ENCODE measurements around the gene CARD19. TPM values are rescaled to one million over a fixed set of nuclear protein-coding genes. Genes with fewer than 3 reads are reported as not detected.

CARD19 gene
- total and polyA plus RNA-seq, 9 of the 15 experiments (the other 6 are each of a cell fraction or from before 2014, with no cell fraction given), result 0.90 to 34.9 (median 14.6) TPM

DNA sequence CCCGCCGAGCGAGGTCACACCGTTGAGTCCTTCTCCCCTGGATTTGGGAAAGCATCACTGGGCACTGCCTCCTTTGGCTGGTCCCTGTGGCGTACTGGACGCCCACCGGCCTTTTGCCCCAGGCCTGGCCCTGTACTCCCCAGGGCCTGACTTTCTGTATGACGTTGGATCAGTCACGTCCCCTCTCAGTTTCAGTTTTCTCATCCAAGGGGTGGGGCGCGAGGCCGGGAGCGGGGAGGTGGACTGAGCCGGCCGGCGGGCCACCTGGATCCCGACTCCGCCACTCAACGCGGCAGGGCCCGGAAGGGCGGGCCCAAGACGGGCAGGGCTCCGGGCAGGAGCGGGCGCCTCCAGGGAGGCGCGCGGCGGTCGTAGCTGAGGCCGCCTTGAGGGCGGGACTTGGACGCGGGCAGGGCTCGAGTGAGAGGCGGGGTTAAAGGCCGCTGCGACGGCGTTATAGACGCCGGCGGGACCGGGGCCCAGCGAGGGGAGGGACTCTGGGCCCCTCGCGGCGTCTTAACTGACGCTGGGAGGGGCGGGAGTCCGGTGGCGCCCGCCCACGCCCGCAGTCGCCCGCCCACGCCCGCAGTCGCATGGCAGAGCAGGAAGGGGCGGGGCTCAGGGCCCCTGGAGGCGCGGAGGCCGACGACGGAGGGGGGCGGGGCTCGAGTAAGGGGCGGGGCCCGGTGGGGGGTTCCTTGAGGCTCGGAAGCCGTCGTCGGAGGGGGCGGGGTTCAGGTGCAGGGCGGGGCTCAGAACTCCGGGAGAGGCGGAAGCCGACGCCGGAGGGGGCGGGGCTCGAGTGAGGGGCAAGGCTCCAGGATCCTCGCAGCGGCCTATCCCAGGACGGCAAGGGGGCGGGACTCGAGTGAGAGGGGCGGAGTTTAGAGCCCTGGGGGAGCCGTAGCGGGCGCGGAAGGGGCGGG lies 549 bp upstream of the CARD19 start (continued):
- TF ChIP-seq, protein P1, sequence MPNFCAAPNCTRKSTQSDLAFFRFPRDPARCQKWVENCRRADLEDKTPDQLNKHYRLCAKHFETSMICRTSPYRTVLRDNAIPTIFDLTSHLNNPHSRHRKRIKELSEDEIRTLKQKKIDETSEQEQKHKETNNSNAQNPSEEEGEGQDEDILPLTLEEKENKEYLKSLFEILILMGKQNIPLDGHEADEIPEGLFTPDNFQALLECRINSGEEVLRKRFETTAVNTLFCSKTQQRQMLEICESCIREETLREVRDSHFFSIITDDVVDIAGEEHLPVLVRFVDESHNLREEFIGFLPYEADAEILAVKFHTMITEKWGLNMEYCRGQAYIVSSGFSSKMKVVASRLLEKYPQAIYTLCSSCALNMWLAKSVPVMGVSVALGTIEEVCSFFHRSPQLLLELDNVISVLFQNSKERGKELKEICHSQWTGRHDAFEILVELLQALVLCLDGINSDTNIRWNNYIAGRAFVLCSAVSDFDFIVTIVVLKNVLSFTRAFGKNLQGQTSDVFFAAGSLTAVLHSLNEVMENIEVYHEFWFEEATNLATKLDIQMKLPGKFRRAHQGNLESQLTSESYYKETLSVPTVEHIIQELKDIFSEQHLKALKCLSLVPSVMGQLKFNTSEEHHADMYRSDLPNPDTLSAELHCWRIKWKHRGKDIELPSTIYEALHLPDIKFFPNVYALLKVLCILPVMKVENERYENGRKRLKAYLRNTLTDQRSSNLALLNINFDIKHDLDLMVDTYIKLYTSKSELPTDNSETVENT (CRISPR knock-in tag; IDR thresholded peaks at IDR 0.05), result peak; percentile 68
- TF ChIP-seq RFX1 (IDR thresholded peaks at IDR 0.05) (no peak), ZBTB17 (CRISPR knock-in tag; IDR thresholded peaks at IDR 0.05) (peak; percentile 56; the same call in 1 of the 2 replicates), LARP7 (IDR thresholded peaks at IDR 0.05) (no peak), RBFOX2 (IDR thresholded peaks at IDR 0.05; ENCODE audit: low read depth, low read length) (peak; percentile 93), DACH1 (IDR thresholded peaks at IDR 0.05; ENCODE audit: partially characterized antibody) (no peak), HNRNPLL (IDR thresholded peaks at IDR 0.05; ENCODE audit: low read depth, low read length, poor library complexity, severe bottlenecking) (peak; percentile 26), KDM5B (IDR thresholded peaks at IDR 0.05; ENCODE audit: insufficient replicate concordance, low read depth, low read length) (peak; percentile 79), PHF20 (IDR thresholded peaks at IDR 0.05; ENCODE audit: partially characterized antibody) (peak; percentile 30)
- TF ChIP-seq, protein P2, sequence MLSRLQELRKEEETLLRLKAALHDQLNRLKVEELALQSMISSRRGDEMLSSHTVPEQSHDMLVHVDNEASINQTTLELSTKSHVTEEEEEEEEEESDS (CRISPR knock-in tag; IDR thresholded peaks at IDR 0.05), result no peak
- TF ChIP-seq, protein P3, sequence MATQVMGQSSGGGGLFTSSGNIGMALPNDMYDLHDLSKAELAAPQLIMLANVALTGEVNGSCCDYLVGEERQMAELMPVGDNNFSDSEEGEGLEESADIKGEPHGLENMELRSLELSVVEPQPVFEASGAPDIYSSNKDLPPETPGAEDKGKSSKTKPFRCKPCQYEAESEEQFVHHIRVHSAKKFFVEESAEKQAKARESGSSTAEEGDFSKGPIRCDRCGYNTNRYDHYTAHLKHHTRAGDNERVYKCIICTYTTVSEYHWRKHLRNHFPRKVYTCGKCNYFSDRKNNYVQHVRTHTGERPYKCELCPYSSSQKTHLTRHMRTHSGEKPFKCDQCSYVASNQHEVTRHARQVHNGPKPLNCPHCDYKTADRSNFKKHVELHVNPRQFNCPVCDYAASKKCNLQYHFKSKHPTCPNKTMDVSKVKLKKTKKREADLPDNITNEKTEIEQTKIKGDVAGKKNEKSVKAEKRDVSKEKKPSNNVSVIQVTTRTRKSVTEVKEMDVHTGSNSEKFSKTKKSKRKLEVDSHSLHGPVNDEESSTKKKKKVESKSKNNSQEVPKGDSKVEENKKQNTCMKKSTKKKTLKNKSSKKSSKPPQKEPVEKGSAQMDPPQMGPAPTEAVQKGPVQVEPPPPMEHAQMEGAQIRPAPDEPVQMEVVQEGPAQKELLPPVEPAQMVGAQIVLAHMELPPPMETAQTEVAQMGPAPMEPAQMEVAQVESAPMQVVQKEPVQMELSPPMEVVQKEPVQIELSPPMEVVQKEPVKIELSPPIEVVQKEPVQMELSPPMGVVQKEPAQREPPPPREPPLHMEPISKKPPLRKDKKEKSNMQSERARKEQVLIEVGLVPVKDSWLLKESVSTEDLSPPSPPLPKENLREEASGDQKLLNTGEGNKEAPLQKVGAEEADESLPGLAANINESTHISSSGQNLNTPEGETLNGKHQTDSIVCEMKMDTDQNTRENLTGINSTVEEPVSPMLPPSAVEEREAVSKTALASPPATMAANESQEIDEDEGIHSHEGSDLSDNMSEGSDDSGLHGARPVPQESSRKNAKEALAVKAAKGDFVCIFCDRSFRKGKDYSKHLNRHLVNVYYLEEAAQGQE (IDR thresholded peaks at IDR 0.05; ENCODE audit: borderline replicate concordance), result peak; percentile 43
- TF ChIP-seq, protein P3 (CRISPR knock-in tag; IDR thresholded peaks at IDR 0.05; ENCODE audit: low read depth), result no peak
- TF ChIP-seq, protein P4, sequence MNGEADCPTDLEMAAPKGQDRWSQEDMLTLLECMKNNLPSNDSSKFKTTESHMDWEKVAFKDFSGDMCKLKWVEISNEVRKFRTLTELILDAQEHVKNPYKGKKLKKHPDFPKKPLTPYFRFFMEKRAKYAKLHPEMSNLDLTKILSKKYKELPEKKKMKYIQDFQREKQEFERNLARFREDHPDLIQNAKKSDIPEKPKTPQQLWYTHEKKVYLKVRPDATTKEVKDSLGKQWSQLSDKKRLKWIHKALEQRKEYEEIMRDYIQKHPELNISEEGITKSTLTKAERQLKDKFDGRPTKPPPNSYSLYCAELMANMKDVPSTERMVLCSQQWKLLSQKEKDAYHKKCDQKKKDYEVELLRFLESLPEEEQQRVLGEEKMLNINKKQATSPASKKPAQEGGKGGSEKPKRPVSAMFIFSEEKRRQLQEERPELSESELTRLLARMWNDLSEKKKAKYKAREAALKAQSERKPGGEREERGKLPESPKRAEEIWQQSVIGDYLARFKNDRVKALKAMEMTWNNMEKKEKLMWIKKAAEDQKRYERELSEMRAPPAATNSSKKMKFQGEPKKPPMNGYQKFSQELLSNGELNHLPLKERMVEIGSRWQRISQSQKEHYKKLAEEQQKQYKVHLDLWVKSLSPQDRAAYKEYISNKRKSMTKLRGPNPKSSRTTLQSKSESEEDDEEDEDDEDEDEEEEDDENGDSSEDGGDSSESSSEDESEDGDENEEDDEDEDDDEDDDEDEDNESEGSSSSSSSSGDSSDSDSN (IDR thresholded peaks at IDR 0.05; ENCODE audit: borderline replicate concordance in 1 of 2, low read depth in 2 of 2, low read length in 2 of 2), result peak; percentile 67 to 88; a peak in 1 of 4 replicates

Measured in K562 (cell line).